Trophoblast cell (in vitro differentiated cells and primary cell): ENCODE measurements around the gene LMO2.

Experiments
- DNase-seq, 2 donors: peaks; one replicate each; pipeline ENCODE4 v3.0.0-alpha.2; 2016
- H2AFZ ChIP-seq: 2 replicates; pipeline ENCODE4 v1.6.1; 2013; ENCODE audit warnings: low read length, moderate library complexity, mild to moderate bottlenecking; ENCODE audit not compliant: insufficient read depth, poor library complexity
- H2AK5ac ChIP-seq: 2 replicates; pipeline ENCODE4 v1.6.1; 2013; ENCODE audit warnings: mild to moderate bottlenecking, low read length
- H2BK120ac ChIP-seq: 2 replicates; pipeline ENCODE4 v1.6.1; 2013; ENCODE audit warnings: low read length, mild to moderate bottlenecking, moderate library complexity; ENCODE audit not compliant: insufficient read depth, poor library complexity
- H2BK12ac ChIP-seq: 2 replicates; pipeline ENCODE4 v1.6.1; 2013; ENCODE audit warnings: mild to moderate bottlenecking, low read length, moderate library complexity
- H2BK5ac ChIP-seq: 2 replicates; pipeline ENCODE4 v1.6.1; 2013; ENCODE audit warnings: low read length, low read depth, moderate library complexity, mild to moderate bottlenecking; ENCODE audit not compliant: poor library complexity
- H3K14ac ChIP-seq: 2 replicates; pipeline ENCODE4 v1.6.1; 2013; ENCODE audit warnings: mild to moderate bottlenecking, low read length
- H3K18ac ChIP-seq: 2 replicates; pipeline ENCODE4 v1.6.1; 2013; ENCODE audit warnings: mild to moderate bottlenecking, low read length
- H3K23ac ChIP-seq: 2 replicates; pipeline ENCODE4 v1.6.1; 2013; ENCODE audit warnings: low read length
- H3K27ac ChIP-seq: 2 replicates; pipeline ENCODE4 v1.5.1; 2013; ENCODE audit warnings: low read depth, mild to moderate bottlenecking, inconsistent platforms, low read length, moderate library complexity
- H3K27me3 ChIP-seq: 2 replicates; pipeline ENCODE4 v1.6.1; 2013; ENCODE audit warnings: inconsistent platforms, mild to moderate bottlenecking, low read length, moderate library complexity; ENCODE audit not compliant: insufficient read depth
- H3K36me3 ChIP-seq, 2 experiments: 1 replicate in 1 of 2; 2 replicates in 1 of 2; pipeline ENCODE4 v1.6.1; 2013; ENCODE audit warnings: low read length in 2 of 2, mild to moderate bottlenecking in 2 of 2, moderate library complexity in 1 of 2; ENCODE audit not compliant: insufficient read depth in 2 of 2, control insufficient read depth in 1 of 2
- H3K4ac ChIP-seq: 2 replicates; pipeline ENCODE4 v1.6.1; 2013; ENCODE audit warnings: low read depth, mild to moderate bottlenecking, low read length, moderate library complexity
- H3K4me1 ChIP-seq, 2 experiments: 1 replicate in 1 of 2; 2 replicates in 1 of 2; pipeline ENCODE4 v1.6.1; 2013; ENCODE audit warnings: low read length in 2 of 2, mild to moderate bottlenecking in 2 of 2, moderate library complexity in 1 of 2; ENCODE audit not compliant: insufficient read depth in 2 of 2, control insufficient read depth in 1 of 2
- H3K4me2 ChIP-seq: 2 replicates; pipeline ENCODE4 v1.6.1; 2013; ENCODE audit warnings: inconsistent platforms, mild to moderate bottlenecking, low read length, moderate library complexity
- H3K4me3 ChIP-seq: 2 replicates; pipeline ENCODE4 v1.5.1; 2013; ENCODE audit warnings: mild to moderate bottlenecking, low read depth, low read length, inconsistent platforms
- H3K79me1 ChIP-seq: one replicate; pipeline ENCODE4 v1.6.1; 2013; ENCODE audit warnings: low read length
- H3K79me2 ChIP-seq: 2 replicates; pipeline ENCODE4 v1.6.1; 2013; ENCODE audit warnings: low read length, mild to moderate bottlenecking; ENCODE audit not compliant: control insufficient read depth, insufficient read depth, poor library complexity
- H3K9ac ChIP-seq: 2 replicates; pipeline ENCODE4 v1.6.1; 2013; ENCODE audit warnings: mild to moderate bottlenecking, low read length
- H3K9me3 ChIP-seq: 2 replicates; pipeline ENCODE4 v1.6.1; 2013; ENCODE audit warnings: low read depth, mild to moderate bottlenecking, control low read depth, inconsistent platforms, low read length; ENCODE audit not compliant: insufficient read depth
- H4K12ac ChIP-seq: 2 replicates; pipeline ENCODE4 v1.6.1; 2013; ENCODE audit warnings: low read depth, mild to moderate bottlenecking, low read length, moderate library complexity
- H4K8ac ChIP-seq: 2 replicates; pipeline ENCODE4 v1.6.1; 2013; ENCODE audit warnings: low read depth, mild to moderate bottlenecking, low read length, moderate library complexity
- H4K91ac ChIP-seq: one replicate; pipeline ENCODE4 v1.6.1; 2013; ENCODE audit warnings: low read depth, mild to moderate bottlenecking, low read length, moderate library complexity
- WGBS: extraction: QIAGEN DNeasy Blood & Tissue Kit; methylation state at CpG from one replicate; pipeline ENCODE4 v1.1.7; 2013; ENCODE audit warnings: missing lambda C conversion rate; ENCODE audit not compliant: insufficient read length, insufficient coverage; ENCODE audit errors: extremely low coverage; 5-methylcytosine and 5-hydroxymethylcytosine counted together

The LMO2 gene

DNA sequence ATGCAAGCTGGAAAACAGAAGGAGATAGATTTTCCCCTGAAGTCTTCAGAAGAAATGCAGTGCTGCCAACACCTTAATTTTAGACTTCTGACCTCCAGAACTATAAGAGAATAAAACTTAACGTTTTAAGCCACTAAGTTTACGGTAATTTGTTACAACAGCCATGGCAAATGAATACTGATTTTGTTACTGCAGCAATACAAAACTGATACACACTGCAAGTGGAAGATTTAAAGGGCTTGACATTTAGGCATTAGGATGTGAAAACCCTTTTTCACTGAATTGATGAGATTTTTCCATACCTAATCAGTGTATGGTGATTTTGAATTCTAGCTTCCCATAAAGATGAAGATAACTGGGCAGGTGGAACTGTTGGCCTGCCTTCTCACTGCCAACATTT, 22.1 kb upstream of the LMO2 start:
- no peak for DNase-seq
- Histone ChIP-seq H2AFZ (no peak overlapping the region), H2BK12ac (no peak overlapping the region), H3K9me3 (peaks cover 3% of the 10 kb centered on the region), H4K12ac (no peak overlapping the region), H2AK5ac (no peak overlapping the region), H3K79me2 (no peaks in the 10 kb centered on the region), H2BK5ac (no peak overlapping the region), H3K18ac (no peak overlapping the region), H3K4me1 (no peaks in the 10 kb centered on the region), H3K4ac (no peak overlapping the region), H2BK120ac (no peak overlapping the region), H3K79me1 (no peaks in the 10 kb centered on the region), H3K23ac (no peak overlapping the region), H3K14ac (no peak overlapping the region), H3K36me3 (no peaks in the 10 kb centered on the region), H3K27ac (no peak overlapping the region), H4K8ac (no peak overlapping the region), H3K4me3 (no peak overlapping the region), H3K4me2 (no peak overlapping the region), H3K27me3 (no peaks in the 10 kb centered on the region), H3K9ac (no peak overlapping the region), H4K91ac (no peak overlapping the region)
- no CpG with 5 or more reads among the region's 2 CpGs for WGBS

DNA sequence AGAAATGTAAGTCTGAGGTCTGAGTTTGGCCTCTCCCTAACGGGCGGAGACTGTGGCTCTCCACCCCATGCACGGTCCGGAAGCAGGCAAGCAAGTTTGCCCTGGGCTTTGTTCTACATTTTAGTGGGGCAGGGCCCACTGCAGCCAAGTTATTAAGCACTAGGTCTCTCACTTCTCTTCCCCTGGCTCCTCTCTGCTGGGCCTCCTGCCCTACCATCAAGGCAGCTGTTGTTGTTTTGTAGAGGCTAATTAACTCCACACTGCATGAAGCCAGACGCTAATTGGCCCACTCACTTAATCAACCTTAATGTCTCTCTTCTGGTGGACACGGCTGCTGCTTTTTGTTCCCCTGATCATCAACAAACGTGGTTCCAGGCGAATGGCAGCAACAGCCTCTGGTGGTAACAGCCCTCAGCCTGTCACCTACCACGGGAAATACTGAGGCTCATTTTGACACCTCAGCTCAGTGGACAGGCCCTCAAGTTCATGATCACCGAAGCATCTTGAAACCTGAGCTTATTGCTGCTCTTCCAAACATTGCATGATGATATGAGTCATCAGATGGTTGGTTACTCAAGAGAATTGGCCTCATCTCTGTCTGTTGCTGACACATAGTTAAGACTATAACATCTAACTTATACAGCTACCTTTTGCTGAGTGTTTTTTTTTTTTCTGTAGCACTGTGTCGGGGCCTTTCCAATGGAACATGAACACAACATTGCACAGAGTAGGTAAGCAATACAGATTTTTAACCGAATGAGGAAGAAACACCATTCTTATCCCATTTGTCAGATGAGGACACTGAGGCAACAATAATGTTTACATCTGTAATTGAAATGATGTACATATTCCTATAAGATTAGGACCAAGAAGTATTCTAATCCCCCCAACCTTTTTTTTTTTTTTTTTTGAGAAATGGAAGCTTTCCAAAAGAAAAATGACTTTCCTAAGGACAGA, 20.8 kb upstream of the LMO2 start:
- Histone ChIP-seq H4K12ac (no peak overlapping the region), H3K79me1 (no peaks in the 10 kb centered on the region), H3K36me3 (no peaks in the 10 kb centered on the region), H4K91ac (no peak overlapping the region), H2BK5ac (no peak overlapping the region), H3K27me3 (no peaks in the 10 kb centered on the region), H3K9ac (no peak overlapping the region), H3K14ac (no peak overlapping the region), H3K23ac (no peak overlapping the region), H4K8ac (no peak overlapping the region), H2AK5ac (no peak overlapping the region), H3K4me1 (no peaks in the 10 kb centered on the region), H2BK12ac (no peak overlapping the region), H3K9me3 (no peaks in the 10 kb centered on the region), H3K79me2 (no peaks in the 10 kb centered on the region), H3K18ac (no peak overlapping the region), H2BK120ac (no peak overlapping the region), H3K4ac (no peak overlapping the region), H3K4me3 (no peak overlapping the region), H2AFZ (no peak overlapping the region), H3K27ac (no peak overlapping the region), H3K4me2 (no peak overlapping the region)
- no CpG with 5 or more reads among the region's 12 CpGs for WGBS
- DNase-seq = peak; percentile 30 to 62

DNA sequence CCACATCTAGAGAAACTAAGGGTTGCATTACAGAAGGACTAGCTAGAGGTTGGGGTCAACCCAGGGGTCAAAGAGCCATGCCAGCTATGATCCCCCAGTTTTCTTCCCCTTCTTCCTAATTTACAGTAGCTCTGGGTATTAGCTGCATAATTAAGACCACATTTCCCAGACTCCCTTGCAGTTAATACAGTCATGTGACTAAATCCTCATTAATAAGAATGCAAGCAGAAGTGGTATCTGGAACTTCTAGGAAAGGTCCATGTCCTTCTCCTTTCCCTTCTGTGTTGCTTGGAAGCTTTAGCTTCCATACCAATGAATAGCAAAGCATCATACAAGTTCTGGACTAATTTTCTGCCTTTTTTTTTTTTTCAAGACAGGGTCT, 19.1 kb upstream of the LMO2 start:
- Histone ChIP-seq H3K4ac (no peak overlapping the region), H3K79me1 (no peaks in the 10 kb centered on the region), H2BK12ac (no peak overlapping the region), H3K4me3 (no peak overlapping the region), H2AFZ (no peak overlapping the region), H3K9me3 (no peaks in the 10 kb centered on the region), H3K4me1 (peaks cover 0 to 4% of the 10 kb centered on the region in 2 experiments), H3K27me3 (no peaks in the 10 kb centered on the region), H3K9ac (no peak overlapping the region), H3K23ac (no peak overlapping the region), H3K14ac (no peak overlapping the region), H3K27ac (no peak overlapping the region), H3K79me2 (no peaks in the 10 kb centered on the region), H3K18ac (no peak overlapping the region), H2BK120ac (no peak overlapping the region), H2BK5ac (no peak overlapping the region), H4K91ac (no peak overlapping the region), H4K8ac (no peak overlapping the region), H2AK5ac (no peak overlapping the region), H3K36me3 (no peaks in the 10 kb centered on the region), H3K4me2 (no peak overlapping the region), H4K12ac (no peak overlapping the region)
- DNase-seq = no peak

DNA sequence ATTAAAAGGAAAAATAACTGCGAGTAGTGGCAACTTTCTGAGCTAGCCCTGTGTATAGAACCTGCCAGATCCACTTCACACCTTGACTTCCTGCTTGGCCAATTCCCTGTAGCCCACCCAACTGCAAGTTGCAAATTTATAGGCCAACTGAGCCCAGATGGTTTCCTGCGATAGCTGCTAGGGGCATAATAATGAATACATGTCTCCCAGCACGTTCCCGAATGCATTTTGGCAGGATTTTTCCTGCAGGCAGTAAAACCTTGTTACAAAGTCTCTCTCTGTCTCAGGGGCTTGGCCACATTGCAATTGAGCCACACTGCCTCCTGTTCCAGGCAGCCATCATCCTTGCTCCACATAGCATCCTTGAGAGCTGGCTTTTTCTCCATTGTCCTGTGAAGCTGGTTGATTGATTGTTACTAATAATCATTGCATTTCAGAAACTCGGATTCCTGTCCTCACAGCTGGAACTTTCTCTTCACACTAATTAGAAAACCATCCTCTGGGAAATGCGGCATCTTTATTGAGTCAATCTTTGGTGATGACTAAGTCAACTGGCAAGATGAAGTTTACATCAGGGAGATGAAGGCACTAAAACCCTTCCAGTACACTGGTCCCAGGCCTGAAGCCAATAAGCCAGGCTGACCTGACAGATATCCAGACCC, 18.6 kb upstream of the LMO2 start:
- H4K12ac ChIP-seq = no peak overlapping the region
- no peak for DNase-seq
- H4K8ac ChIP-seq = no peak overlapping the region
- no peak overlapping the region for H3K4ac ChIP-seq
- H2AFZ ChIP-seq = no peak overlapping the region
- no peak overlapping the region for H2AK5ac ChIP-seq
- H3K79me2 ChIP-seq = no peaks in the 10 kb centered on the region
- H3K79me1 ChIP-seq = no peaks in the 10 kb centered on the region
- H3K18ac ChIP-seq = no peak overlapping the region
- no CpG with 5 or more reads among the region's 6 CpGs for WGBS
- H4K91ac ChIP-seq = no peak overlapping the region
- no peak overlapping the region for H3K4me3 ChIP-seq
- H2BK5ac ChIP-seq = no peak overlapping the region
- peaks cover 0 to 4% of the 10 kb centered on the region in 2 experiments for H3K4me1 ChIP-seq
- H3K27me3 ChIP-seq = no peaks in the 10 kb centered on the region
- H3K4me2 ChIP-seq = no peak overlapping the region
- no peak overlapping the region for H3K9ac ChIP-seq
- no peak overlapping the region for H3K27ac ChIP-seq
- no peak overlapping the region for H3K14ac ChIP-seq
- no peak overlapping the region for H3K23ac ChIP-seq
- H2BK12ac ChIP-seq = no peak overlapping the region
- no peaks in the 10 kb centered on the region for H3K36me3 ChIP-seq
- peaks cover 2% of the 10 kb centered on the region for H3K9me3 ChIP-seq
- no peak overlapping the region for H2BK120ac ChIP-seq
